ENCODE results near the gene ANXA2R. TPM values are rescaled to one million over a fixed set of nuclear protein-coding genes. Genes with fewer than 3 reads are reported as not detected.

ANXA2R gene
- total and polyA plus RNA-seq, 9 of the 15 experiments (the other 6 are each of a cell fraction or from before 2014, with no cell fraction given) = 2.1 to 4.8 (median 3.4) TPM

DNA sequence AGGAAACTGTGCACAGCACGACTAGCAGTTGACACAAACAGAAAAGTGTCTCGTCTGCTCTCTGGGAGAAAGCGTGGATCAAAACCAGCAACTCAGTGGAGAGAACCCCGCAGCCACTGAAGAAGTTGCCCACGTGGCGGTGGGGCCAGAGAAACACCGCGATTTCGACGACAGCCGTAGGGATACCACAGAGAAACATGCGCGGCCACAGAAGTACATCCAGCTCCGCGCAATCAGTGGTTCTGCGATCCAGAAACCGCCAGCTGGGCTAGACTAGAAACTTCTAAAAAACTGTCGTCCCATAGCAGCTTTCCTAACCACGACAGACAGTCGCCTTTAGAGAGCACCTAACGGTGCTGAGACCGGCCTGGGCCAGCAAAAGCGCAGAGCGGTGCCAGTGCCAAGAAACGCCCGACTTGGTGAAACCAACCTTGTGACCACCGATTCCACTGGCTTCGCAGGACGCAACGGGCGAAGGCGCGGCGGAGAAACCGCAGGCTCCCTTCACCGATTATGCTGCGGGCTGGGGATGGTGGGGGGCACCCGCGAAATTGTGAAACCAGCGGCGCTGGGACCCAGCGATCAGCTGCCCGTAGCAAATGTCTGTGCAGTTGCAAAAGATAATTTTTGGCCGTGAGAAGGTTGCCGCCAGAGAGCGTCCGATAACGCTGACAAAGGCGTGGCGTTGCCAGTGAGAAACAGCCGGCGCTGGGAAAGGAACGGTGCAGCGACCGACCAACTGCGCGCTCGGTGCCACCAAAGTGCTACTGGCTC is 2.7 kb upstream of the ANXA2R start (continued):
- TF ChIP-seq, protein P1, sequence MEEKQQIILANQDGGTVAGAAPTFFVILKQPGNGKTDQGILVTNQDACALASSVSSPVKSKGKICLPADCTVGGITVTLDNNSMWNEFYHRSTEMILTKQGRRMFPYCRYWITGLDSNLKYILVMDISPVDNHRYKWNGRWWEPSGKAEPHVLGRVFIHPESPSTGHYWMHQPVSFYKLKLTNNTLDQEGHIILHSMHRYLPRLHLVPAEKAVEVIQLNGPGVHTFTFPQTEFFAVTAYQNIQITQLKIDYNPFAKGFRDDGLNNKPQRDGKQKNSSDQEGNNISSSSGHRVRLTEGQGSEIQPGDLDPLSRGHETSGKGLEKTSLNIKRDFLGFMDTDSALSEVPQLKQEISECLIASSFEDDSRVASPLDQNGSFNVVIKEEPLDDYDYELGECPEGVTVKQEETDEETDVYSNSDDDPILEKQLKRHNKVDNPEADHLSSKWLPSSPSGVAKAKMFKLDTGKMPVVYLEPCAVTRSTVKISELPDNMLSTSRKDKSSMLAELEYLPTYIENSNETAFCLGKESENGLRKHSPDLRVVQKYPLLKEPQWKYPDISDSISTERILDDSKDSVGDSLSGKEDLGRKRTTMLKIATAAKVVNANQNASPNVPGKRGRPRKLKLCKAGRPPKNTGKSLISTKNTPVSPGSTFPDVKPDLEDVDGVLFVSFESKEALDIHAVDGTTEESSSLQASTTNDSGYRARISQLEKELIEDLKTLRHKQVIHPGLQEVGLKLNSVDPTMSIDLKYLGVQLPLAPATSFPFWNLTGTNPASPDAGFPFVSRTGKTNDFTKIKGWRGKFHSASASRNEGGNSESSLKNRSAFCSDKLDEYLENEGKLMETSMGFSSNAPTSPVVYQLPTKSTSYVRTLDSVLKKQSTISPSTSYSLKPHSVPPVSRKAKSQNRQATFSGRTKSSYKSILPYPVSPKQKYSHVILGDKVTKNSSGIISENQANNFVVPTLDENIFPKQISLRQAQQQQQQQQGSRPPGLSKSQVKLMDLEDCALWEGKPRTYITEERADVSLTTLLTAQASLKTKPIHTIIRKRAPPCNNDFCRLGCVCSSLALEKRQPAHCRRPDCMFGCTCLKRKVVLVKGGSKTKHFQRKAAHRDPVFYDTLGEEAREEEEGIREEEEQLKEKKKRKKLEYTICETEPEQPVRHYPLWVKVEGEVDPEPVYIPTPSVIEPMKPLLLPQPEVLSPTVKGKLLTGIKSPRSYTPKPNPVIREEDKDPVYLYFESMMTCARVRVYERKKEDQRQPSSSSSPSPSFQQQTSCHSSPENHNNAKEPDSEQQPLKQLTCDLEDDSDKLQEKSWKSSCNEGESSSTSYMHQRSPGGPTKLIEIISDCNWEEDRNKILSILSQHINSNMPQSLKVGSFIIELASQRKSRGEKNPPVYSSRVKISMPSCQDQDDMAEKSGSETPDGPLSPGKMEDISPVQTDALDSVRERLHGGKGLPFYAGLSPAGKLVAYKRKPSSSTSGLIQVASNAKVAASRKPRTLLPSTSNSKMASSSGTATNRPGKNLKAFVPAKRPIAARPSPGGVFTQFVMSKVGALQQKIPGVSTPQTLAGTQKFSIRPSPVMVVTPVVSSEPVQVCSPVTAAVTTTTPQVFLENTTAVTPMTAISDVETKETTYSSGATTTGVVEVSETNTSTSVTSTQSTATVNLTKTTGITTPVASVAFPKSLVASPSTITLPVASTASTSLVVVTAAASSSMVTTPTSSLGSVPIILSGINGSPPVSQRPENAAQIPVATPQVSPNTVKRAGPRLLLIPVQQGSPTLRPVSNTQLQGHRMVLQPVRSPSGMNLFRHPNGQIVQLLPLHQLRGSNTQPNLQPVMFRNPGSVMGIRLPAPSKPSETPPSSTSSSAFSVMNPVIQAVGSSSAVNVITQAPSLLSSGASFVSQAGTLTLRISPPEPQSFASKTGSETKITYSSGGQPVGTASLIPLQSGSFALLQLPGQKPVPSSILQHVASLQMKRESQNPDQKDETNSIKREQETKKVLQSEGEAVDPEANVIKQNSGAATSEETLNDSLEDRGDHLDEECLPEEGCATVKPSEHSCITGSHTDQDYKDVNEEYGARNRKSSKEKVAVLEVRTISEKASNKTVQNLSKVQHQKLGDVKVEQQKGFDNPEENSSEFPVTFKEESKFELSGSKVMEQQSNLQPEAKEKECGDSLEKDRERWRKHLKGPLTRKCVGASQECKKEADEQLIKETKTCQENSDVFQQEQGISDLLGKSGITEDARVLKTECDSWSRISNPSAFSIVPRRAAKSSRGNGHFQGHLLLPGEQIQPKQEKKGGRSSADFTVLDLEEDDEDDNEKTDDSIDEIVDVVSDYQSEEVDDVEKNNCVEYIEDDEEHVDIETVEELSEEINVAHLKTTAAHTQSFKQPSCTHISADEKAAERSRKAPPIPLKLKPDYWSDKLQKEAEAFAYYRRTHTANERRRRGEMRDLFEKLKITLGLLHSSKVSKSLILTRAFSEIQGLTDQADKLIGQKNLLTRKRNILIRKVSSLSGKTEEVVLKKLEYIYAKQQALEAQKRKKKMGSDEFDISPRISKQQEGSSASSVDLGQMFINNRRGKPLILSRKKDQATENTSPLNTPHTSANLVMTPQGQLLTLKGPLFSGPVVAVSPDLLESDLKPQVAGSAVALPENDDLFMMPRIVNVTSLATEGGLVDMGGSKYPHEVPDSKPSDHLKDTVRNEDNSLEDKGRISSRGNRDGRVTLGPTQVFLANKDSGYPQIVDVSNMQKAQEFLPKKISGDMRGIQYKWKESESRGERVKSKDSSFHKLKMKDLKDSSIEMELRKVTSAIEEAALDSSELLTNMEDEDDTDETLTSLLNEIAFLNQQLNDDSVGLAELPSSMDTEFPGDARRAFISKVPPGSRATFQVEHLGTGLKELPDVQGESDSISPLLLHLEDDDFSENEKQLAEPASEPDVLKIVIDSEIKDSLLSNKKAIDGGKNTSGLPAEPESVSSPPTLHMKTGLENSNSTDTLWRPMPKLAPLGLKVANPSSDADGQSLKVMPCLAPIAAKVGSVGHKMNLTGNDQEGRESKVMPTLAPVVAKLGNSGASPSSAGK (IDR thresholded peaks at IDR 0.05) = peak; percentile 100
- no peak for TF ChIP-seq NR2C1 (IDR thresholded peaks at IDR 0.05)
- peak; percentile 55; the same call in 1 of the 2 replicates for TF ChIP-seq NR2C1 (tag; IDR thresholded peaks at IDR 0.05)
- TF ChIP-seq, protein P2, sequence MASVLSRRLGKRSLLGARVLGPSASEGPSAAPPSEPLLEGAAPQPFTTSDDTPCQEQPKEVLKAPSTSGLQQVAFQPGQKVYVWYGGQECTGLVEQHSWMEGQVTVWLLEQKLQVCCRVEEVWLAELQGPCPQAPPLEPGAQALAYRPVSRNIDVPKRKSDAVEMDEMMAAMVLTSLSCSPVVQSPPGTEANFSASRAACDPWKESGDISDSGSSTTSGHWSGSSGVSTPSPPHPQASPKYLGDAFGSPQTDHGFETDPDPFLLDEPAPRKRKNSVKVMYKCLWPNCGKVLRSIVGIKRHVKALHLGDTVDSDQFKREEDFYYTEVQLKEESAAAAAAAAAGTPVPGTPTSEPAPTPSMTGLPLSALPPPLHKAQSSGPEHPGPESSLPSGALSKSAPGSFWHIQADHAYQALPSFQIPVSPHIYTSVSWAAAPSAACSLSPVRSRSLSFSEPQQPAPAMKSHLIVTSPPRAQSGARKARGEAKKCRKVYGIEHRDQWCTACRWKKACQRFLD (CRISPR knock-in tag; IDR thresholded peaks at IDR 0.05) = no peak; the same call in none of the 2 replicates
- TF ChIP-seq SMARCA5 (IDR thresholded peaks at IDR 0.05) = no peak
- no peak for TF ChIP-seq ZNF174 (CRISPR knock-in tag; IDR thresholded peaks at IDR 0.05)
- TF ChIP-seq, protein P3, sequence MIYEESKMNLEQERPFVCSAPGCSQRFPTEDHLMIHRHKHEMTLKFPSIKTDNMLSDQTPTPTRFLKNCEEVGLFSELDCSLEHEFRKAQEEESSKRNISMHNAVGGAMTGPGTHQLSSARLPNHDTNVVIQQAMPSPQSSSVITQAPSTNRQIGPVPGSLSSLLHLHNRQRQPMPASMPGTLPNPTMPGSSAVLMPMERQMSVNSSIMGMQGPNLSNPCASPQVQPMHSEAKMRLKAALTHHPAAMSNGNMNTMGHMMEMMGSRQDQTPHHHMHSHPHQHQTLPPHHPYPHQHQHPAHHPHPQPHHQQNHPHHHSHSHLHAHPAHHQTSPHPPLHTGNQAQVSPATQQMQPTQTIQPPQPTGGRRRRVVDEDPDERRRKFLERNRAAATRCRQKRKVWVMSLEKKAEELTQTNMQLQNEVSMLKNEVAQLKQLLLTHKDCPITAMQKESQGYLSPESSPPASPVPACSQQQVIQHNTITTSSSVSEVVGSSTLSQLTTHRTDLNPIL (CRISPR knock-in tag; IDR thresholded peaks at IDR 0.05) = no peak
- TF ChIP-seq SRSF7 (optimal IDR thresholded peaks at IDR 0.05; ENCODE audit: low read depth, low read length) = no peak
- no peak for TF ChIP-seq ZEB2 (IDR thresholded peaks at IDR 0.05)
- TF ChIP-seq RHOXF2B (CRISPR knock-in tag; conservative IDR thresholded peaks at IDR 0.05) = peak; percentile 33; the same call in 1 of the 2 replicates
- no peak for TF ChIP-seq RAD51 (IDR thresholded peaks at IDR 0.05; ENCODE audit: borderline replicate concordance, low read depth)
- TF ChIP-seq TRIM24 (IDR thresholded peaks at IDR 0.05) = peak; percentile 58 to 73; a peak in 3 of 4 replicates
- no peak for TF ChIP-seq TRIM28 (IDR thresholded peaks at IDR 0.05)
- no peak; the same call in 1 of the 2 replicates for TF ChIP-seq BRD4 (IDR thresholded peaks at IDR 0.05)

All from K562 (cell line).